ENCODE measurements around the gene MYH6. TPM values are rescaled to one million over a fixed set of nuclear protein-coding genes. Genes with fewer than 3 reads are reported as not detected.

MYH6 gene
- total RNA-seq, 1 experiment from 2014 or later: 0.07 TPM

DNA sequence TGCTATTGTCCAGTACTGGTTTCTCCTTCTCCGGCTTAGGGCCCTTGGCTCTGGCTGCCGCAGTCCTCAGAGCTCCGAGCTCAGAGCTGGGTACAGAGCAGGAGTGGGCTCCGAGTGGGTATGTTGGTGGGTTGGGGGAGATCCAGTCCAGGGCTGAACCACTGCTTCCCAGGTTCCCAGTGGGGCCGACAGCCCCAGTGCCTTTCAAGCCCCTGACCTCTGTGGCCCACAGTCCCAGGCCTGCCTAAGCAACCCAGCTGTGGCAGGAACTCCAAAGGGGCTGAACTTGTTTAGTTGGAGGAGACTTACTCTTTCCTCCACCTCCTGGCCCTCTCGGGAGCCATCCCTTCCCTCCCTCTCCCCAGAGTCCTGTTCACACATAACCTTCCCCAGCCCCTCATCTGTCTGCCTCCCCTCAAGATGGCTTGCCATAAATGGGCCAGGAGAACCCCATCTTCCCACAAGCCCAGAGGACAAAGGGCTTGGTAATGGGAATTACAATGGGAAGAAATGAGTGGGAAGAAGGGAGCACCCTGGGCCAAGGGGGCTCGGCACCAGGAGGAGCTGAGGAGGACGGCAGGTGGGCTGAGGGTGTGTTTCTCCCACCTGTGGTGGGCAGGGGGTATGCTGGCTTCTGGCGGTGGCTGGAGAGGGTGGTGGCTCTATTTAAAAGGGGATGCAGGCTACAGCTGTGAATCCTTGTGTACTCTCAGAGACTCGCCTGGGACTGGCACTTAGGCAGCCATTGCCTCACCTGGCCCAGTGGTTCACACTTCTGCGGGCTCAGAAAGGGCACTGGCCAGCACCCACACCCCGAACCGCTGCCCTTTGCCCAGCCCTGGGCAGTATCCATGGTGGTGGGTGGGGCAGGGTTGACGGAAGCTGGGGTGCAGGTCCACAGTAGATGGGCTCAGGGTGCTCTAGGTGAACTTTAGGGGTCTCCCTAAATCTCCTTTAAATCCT is 3.8 kb upstream of the MYH6 start:
- no peak overlapping the region for H3K9ac ChIP-seq (ENCODE audit: extremely low read depth, insufficient read length, low read length)
- H2BK20ac ChIP-seq (ENCODE audit: low read depth, low read length, poor library complexity, severe bottlenecking): no peak overlapping the region
- no peak overlapping the region for H2BK120ac ChIP-seq (ENCODE audit: low read depth, low read length, poor library complexity, severe bottlenecking)
- H3K27ac ChIP-seq (ENCODE audit: insufficient read length, low read depth, low read length): no peak overlapping the region
- no peak overlapping the region for H3K4me2 ChIP-seq (ENCODE audit: insufficient read depth, insufficient read length, low read length)
- H3K27me3 Mint-ChIP-seq (ENCODE audit: low read depth): peaks cover 47% of the 10 kb centered on the region
- H3K9me3 Mint-ChIP-seq: no peaks in the 10 kb centered on the region; a peak in 1 of 5 replicates
- DNase-seq: no peak
- no peak overlapping the region for H4K5ac ChIP-seq (ENCODE audit: insufficient read length, low read depth, low read length)
- no peak overlapping the region; the same call in 1 of the 2 replicates for H3K14ac ChIP-seq (ENCODE audit: insufficient read depth, low read length)
- H3K4me3 Mint-ChIP-seq: no peak overlapping the region; a peak in 1 of 5 replicates
- no peak overlapping the region for H4K91ac ChIP-seq (ENCODE audit: insufficient read length, low read depth, low read length)
- no peak overlapping the region for H2AFZ ChIP-seq (ENCODE audit: low read length)
- H3K18ac ChIP-seq (ENCODE audit: insufficient read length, low read depth, low read length): no peak overlapping the region
- no peak for TF ChIP-seq CTCF (conservative IDR thresholded peaks at IDR 0.05)
- no peaks in the 10 kb centered on the region for H3K36me3 Mint-ChIP-seq (ENCODE audit: insufficient read depth in 1 of 3, low read depth in 3 of 3)
- no peak overlapping the region for H2AK5ac ChIP-seq (ENCODE audit: insufficient read length, low read length)
- no peaks in the 10 kb centered on the region for H3K9me3 ChIP-seq (ENCODE audit: control insufficient read depth, low read depth, low read length)
- H3K4me1 ChIP-seq (ENCODE audit: insufficient read depth, low read length): no peaks in the 10 kb centered on the region
- no peaks in the 10 kb centered on the region for H3K79me1 ChIP-seq (ENCODE audit: insufficient read depth, low read depth, low read length, poor library complexity, severe bottlenecking)
- H3K27ac Mint-ChIP-seq: no peak overlapping the region; a peak in 1 of 7 replicates
- no peak overlapping the region for H2BK12ac ChIP-seq (ENCODE audit: insufficient read length, low read depth, low read length)
- no peaks in the 10 kb centered on the region for H3K79me2 ChIP-seq (ENCODE audit: insufficient read depth, low read length)
- H2BK5ac ChIP-seq (ENCODE audit: insufficient read length, low read length): no peak overlapping the region
- H3K56ac ChIP-seq (ENCODE audit: insufficient read length, low read depth, low read length): no peak overlapping the region
- no peak overlapping the region for H3K4ac ChIP-seq (ENCODE audit: low read depth, low read length)
- H3T11ph ChIP-seq (ENCODE audit: low read length): no peak overlapping the region
- H2BK15ac ChIP-seq (ENCODE audit: low read depth, low read length): no peak overlapping the region
- no peaks in the 10 kb centered on the region for H3K27me3 ChIP-seq (ENCODE audit: insufficient read depth, low read length)
- no peak overlapping the region for H3K23ac ChIP-seq (ENCODE audit: insufficient read length, low read depth, low read length)
- no peaks in the 10 kb centered on the region for H4K20me1 ChIP-seq (ENCODE audit: control insufficient read depth, insufficient read depth, insufficient read length)
- WGBS (ENCODE audit: extremely low coverage, insufficient read length, low lambda C conversion rate): no CpG with 5 or more reads among the region's 14 CpGs
- no peak overlapping the region for H4K8ac ChIP-seq (replicated peaks; ENCODE audit: insufficient read length, low read depth, low read length)
- H3K23me2 ChIP-seq (ENCODE audit: insufficient read length, low read depth, low read length, poor library complexity, severe bottlenecking): no peaks in the 10 kb centered on the region
- H3K4me1 Mint-ChIP-seq: peaks cover 7 to 16% of the 10 kb centered on the region in 2 experiments
